ENCODE measurements around the gene RTP1. TPM values are rescaled to one million over a fixed set of nuclear protein-coding genes. Genes with fewer than 3 reads are reported as not detected.

Gene RTP1
- total RNA-seq, 2 experiments from 2014 or later, result not detected

- Histone ChIP-seq H4K20me1 (ENCODE audit: insufficient read depth, low read length) (no peaks in the 10 kb centered on the region), H3K36me3 (ENCODE audit: insufficient read depth, low read length) (no peaks in the 10 kb centered on the region), H3K9me3 (ENCODE audit: low read length) (no peaks in the 10 kb centered on the region), H3K4me1 (ENCODE audit: insufficient read depth, low read length, poor library complexity, severe bottlenecking) (no peaks in the 10 kb centered on the region), H3K4me2 (ENCODE audit: low read length) (no peak overlapping the region), H3K27ac (ENCODE audit: low read depth, low read length, poor library complexity, severe bottlenecking) (no peak overlapping the region), H3K79me2 (ENCODE audit: insufficient read depth, low read depth, low read length) (no peaks in the 10 kb centered on the region), H3K4me3 (ENCODE audit: low read depth, low read length, poor library complexity, severe bottlenecking) (no peak overlapping the region), H3K9me2 (ENCODE audit: insufficient read depth, low read length) (no peaks in the 10 kb centered on the region), H2AFZ (ENCODE audit: low read length) (no peak overlapping the region)
- ChIA-PET CTCF (ENCODE audit: unreplicated experiment) (no interaction called here), POLR2A (interaction anchor here (0.6 to 0.7 kb wide), 2 partner anchors 83 to 352 kb away, joined by 3 read pairs; no protein-coding TSS in a partner anchor)
- DNase-seq (ENCODE audit: low spot score), result no peak
- no TSS peak for BruUV-seq (replicated peaks)
- intact Hi-C loops (cut with micrococcal nuclease; ENCODE audit: unreplicated experiment), result no loop called here
- TF ChIP-seq CTCF (conservative IDR thresholded peaks at IDR 0.05; ENCODE audit: low read length), result no peak
- TF ChIP-seq EZH2phosphoT487 (IDR thresholded peaks at IDR 0.05; ENCODE audit: borderline replicate concordance, low read depth, low read length), result no peak
Observed at GRCh38 chr3:187212196-187212545, 14.9 kb downstream of the RTP1 start.

- Histone ChIP-seq H2AFZ (ENCODE audit: low read length) (no peak overlapping the region), H3K36me3 (ENCODE audit: insufficient read depth, low read length) (no peaks in the 10 kb centered on the region), H3K79me2 (ENCODE audit: insufficient read depth, low read depth, low read length) (no peaks in the 10 kb centered on the region), H3K4me1 (ENCODE audit: insufficient read depth, low read length, poor library complexity, severe bottlenecking) (no peaks in the 10 kb centered on the region), H3K4me3 (ENCODE audit: low read depth, low read length, poor library complexity, severe bottlenecking) (no peak overlapping the region), H3K9me2 (ENCODE audit: insufficient read depth, low read length) (no peaks in the 10 kb centered on the region), H3K27ac (ENCODE audit: low read depth, low read length, poor library complexity, severe bottlenecking) (no peak overlapping the region), H3K9me3 (ENCODE audit: low read length) (no peaks in the 10 kb centered on the region), H3K4me2 (ENCODE audit: low read length) (no peak overlapping the region), H4K20me1 (ENCODE audit: insufficient read depth, low read length) (no peaks in the 10 kb centered on the region)
- no peak for TF ChIP-seq CTCF (conservative IDR thresholded peaks at IDR 0.05; ENCODE audit: low read length)
- DNase-seq (ENCODE audit: low spot score), result no peak
- no TSS peak for BruUV-seq (replicated peaks)
- CTCF ChIA-PET (ENCODE audit: unreplicated experiment), result no interaction called here
- POLR2A ChIA-PET, result interaction anchor here (0.7 kb wide), 1 partner anchor 352 kb away, joined by 3 read pairs; no protein-coding TSS in a partner anchor
- intact Hi-C loops (cut with micrococcal nuclease; ENCODE audit: unreplicated experiment), result no loop called here
Observed at GRCh38 chr3:187212705-187213104, 15.4 kb downstream of the RTP1 start.

DNA sequence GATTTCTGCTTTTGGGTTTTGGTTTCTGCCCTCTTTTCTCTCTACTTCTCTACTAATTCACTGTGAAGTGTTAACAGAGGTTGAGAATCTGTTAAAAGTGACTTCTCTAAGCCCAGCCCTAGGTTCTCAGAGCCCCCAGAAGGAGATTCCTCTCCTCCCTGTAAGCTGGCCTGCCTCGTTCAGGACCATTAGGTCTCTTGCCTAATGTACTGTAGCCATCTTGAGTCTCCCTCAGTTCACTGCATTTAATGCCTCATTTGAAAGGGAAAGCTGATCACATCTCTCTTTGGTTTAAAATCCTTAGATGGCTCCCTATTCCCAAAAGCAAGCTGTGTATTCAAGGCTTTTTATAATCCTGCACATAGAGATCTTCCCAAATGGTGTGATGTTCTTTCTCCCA lies 16.3 kb downstream of the RTP1 start:
- ChIA-PET POLR2A (interaction anchor here (0.6 kb wide), 1 partner anchor 23 kb away, joined by 4 read pairs; no protein-coding TSS in a partner anchor), CTCF (ENCODE audit: unreplicated experiment) (no interaction called here)
- Histone ChIP-seq H3K4me3 (ENCODE audit: low read depth, low read length, poor library complexity, severe bottlenecking) (no peak overlapping the region), H3K4me1 (ENCODE audit: insufficient read depth, low read length, poor library complexity, severe bottlenecking) (no peaks in the 10 kb centered on the region), H3K9me2 (ENCODE audit: insufficient read depth, low read length) (no peaks in the 10 kb centered on the region), H3K4me2 (ENCODE audit: low read length) (no peak overlapping the region), H3K79me2 (ENCODE audit: insufficient read depth, low read depth, low read length) (no peaks in the 10 kb centered on the region), H2AFZ (ENCODE audit: low read length) (no peak overlapping the region), H4K20me1 (ENCODE audit: insufficient read depth, low read length) (no peaks in the 10 kb centered on the region), H3K9me3 (ENCODE audit: low read length) (no peaks in the 10 kb centered on the region), H3K36me3 (ENCODE audit: insufficient read depth, low read length) (no peaks in the 10 kb centered on the region), H3K27ac (ENCODE audit: low read depth, low read length, poor library complexity, severe bottlenecking) (no peak overlapping the region)
- BruUV-seq (replicated peaks), result no TSS peak
- intact Hi-C loops (cut with micrococcal nuclease; ENCODE audit: unreplicated experiment), result no loop called here
- TF ChIP-seq CTCF (conservative IDR thresholded peaks at IDR 0.05; ENCODE audit: low read length), result no peak
- TF ChIP-seq EZH2phosphoT487 (IDR thresholded peaks at IDR 0.05; ENCODE audit: borderline replicate concordance, low read depth, low read length), result no peak
- DNase-seq (ENCODE audit: low spot score), result no peak
